Measurements from ENCODE around the gene UGT1A8.
"Not testable (repeated sequence)": the region's sequence is repeated elsewhere in the genome, so short reads cannot be mapped to it uniquely, and the experiment has no call there.

UGT1A8 gene

GRCh38 chr2:233617476-233617875, at the start of gene UGT1A8:
TSS of gene UGT1A8 (plus strand) at chr2:233617633. CDS start at chr2:233617708, 75 bp downstream.
- DNase-seq = not testable (repeated sequence)

- no peak for DNase-seq
These were observed 46.4 kb upstream of the UGT1A8 start for GRCh38 chr2:233571001-233571400.

- DNase-seq = no peak
These were observed 46.0 kb upstream of the UGT1A8 start for GRCh38 chr2:233571462-233571861.

GRCh38 chr2:233572468-233572867, 45.0 kb upstream of the UGT1A8 start:
- DNase-seq = no peak

GRCh38 chr2:233577341-233577740, 40.1 kb upstream of the UGT1A8 start:
- not testable (repeated sequence) for DNase-seq

GRCh38 chr2:233583217-233583965, 34.0 kb upstream of the UGT1A8 start:
- DNase-seq = not testable (repeated sequence)

GRCh38 chr2:233584210-233584609, 33.2 kb upstream of the UGT1A8 start:
- DNase-seq = no peak

- no peak for DNase-seq
These were observed 29.0 kb upstream of the UGT1A8 start for GRCh38 chr2:233588400-233588799.

- DNase-seq = not testable (repeated sequence)
These were observed 24.7 kb upstream of the UGT1A8 start for GRCh38 chr2:233592706-233593105.

- no peak for DNase-seq
These were observed 24.2 kb upstream of the UGT1A8 start for GRCh38 chr2:233593201-233593600.

GRCh38 chr2:233597522-233597921, 19.9 kb upstream of the UGT1A8 start:
- DNase-seq = no peak

GRCh38 chr2:233598952-233599351, 18.5 kb upstream of the UGT1A8 start:
- no peak for DNase-seq

- DNase-seq = no peak
These were observed 17.0 kb upstream of the UGT1A8 start for GRCh38 chr2:233600386-233600785.

- DNase-seq = no peak
These were observed 15.4 kb upstream of the UGT1A8 start for GRCh38 chr2:233602076-233602475.

- DNase-seq = no peak
These were observed 13.9 kb upstream of the UGT1A8 start for GRCh38 chr2:233603520-233603919.

- DNase-seq = no peak
These were observed 12.6 kb upstream of the UGT1A8 start for GRCh38 chr2:233604826-233605225.

GRCh38 chr2:233605680-233606079, 11.8 kb upstream of the UGT1A8 start:
- DNase-seq = no peak

- no peak for DNase-seq
These were observed 6.1 kb upstream of the UGT1A8 start for GRCh38 chr2:233611284-233611683.

GRCh38 chr2:233620204-233620603, 2.8 kb downstream of the UGT1A8 start:
- DNase-seq = no peak

GRCh38 chr2:233621863-233622262, 4.4 kb downstream of the UGT1A8 start:
- not testable (repeated sequence) for DNase-seq

- DNase-seq = no peak
These were observed 10.0 kb downstream of the UGT1A8 start for GRCh38 chr2:233627331-233628025.

GRCh38 chr2:233636306-233636705, 18.9 kb downstream of the UGT1A8 start, which contains the start of gene UGT1A10:
TSS of gene UGT1A10 (plus strand) at chr2:233636448. CDS start at chr2:233636523, 75 bp downstream.
- not testable (repeated sequence) for DNase-seq

GRCh38 chr2:233638836-233639235, 21.4 kb downstream of the UGT1A8 start:
- no peak for DNase-seq

- no peak for DNase-seq
These were observed 22.4 kb downstream of the UGT1A8 start for GRCh38 chr2:233639860-233640259.

Measured in CD4-positive, alpha-beta T cell treated with Interleukin-4 for 4 hours (primary cell).